Left ventricle myocardium inferior (tissue), 1 donor: ENCODE measurements around the gene NRXN2. TPM values are rescaled to one million over a fixed set of nuclear protein-coding genes. Genes with fewer than 3 reads are reported as not detected.

ENCODE experiments used
- DNase-seq: peaks from one replicate; pipeline ENCODE4 v3.0.0-alpha.2; 2020
- H3K27ac ChIP-seq: fragments of 200-600 bp; replicated peaks from 2 replicates; pipeline ENCODE4 v1.8.0; 2021
- H3K27me3 ChIP-seq: fragments of 200-600 bp; 2 replicates; pipeline ENCODE4 v1.8.0; 2021; ENCODE audit warnings: low read depth
- H3K36me3 ChIP-seq: fragments of 200-600 bp; 2 replicates; pipeline ENCODE4 v1.8.0; 2021
- H3K4me1 ChIP-seq: fragments of 200-600 bp; 2 replicates; pipeline ENCODE4 v1.8.0; 2021
- H3K4me3 ChIP-seq: fragments of 200-600 bp; 2 replicates; pipeline ENCODE4 v1.8.0; 2021; ENCODE audit warnings: mild to moderate bottlenecking, moderate library complexity
- H3K9me3 ChIP-seq: fragments of 200-600 bp; replicated peaks from 2 replicates; pipeline ENCODE4 v1.8.0; 2021
- intact Hi-C: fragments of 100-400 bp; cut with micrococcal nuclease; formaldehyde crosslinking; loops from one replicate; pipeline ENCODE4 v1.11.0; 2022
- long read RNA-seq: library from polyadenylated mRNA; unstranded; transcript quantifications from one replicate; pipeline ENCODE4 v2.0.0, GENCODE V29; 2021
- total RNA-seq: library from RNA; stranded (reverse); fragmentation: NEBNext Ultra II Directional; extraction: Animal tissue kit (Norgen Biotek cat#: 25700); gene quantifications from one replicate; pipeline ENCODE4 v1.2.1, GENCODE V29; 2021
- TF ChIP-seq, protein P1 (sequence below): fragments of 200-600 bp; IDR thresholded peaks from 2 replicates; pipeline ENCODE4 v1.8.0; 2021; ENCODE audit warnings: antibody characterized with exemption, mild to moderate bottlenecking, borderline replicate concordance
- donor health status: DM: no; HTN: yes; CAD: no; lungs with severe emphysema.

Gene NRXN2
- 0.71 TPM for total RNA-seq
- long read RNA-seq: 0 reads

DNA sequence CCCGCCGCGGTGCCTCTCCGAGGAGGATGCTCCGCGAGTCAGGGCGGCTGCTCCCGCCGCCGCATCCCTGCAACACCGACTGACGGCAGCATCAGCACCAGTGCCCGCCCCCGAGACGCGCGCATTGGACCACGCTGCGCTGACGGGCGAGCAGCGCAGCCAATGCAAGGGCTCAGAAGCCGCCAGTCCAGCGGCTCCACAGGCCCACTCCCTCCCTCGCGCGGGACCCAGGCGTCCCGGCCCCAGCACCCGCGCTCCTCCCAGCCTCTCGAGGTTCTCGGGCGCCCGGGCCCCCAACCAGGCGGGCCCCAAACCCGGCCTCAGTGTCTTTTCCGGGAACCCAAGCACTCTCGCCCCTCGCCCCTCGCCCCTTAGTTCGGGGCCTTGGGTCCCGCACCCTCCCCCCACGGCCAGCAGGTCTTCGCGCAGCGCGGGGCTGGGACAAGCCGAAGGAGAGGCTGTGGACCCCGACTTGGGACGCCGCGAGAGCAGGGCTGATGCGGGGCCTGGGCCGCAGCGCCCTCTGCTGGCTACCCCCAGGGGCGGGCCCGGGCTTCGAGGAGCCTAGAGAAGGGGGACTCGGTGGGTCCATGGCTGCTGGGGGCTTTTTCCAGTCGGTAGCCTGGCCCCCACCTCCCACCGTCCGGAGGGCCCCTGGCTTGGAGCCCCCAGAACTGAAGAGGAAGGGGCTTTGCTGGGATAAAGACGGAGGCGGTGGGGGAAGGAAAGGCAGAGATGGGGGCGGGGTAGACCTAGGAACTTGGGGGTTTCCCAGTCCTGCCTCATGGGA, at the start of gene NRXN2:
NRXN2 (minus strand) TSS at position 81 of the 790 bp plus-strand sequence. CDS start 9,498 bp downstream, outside the sequence.
- Histone ChIP-seq H3K4me3 (peak within 1 kb of the TSS; percentile 87), H3K36me3 (peaks cover 8% of the 10 kb centered on the region), H3K27me3 (peaks cover 47% of the 10 kb centered on the region), H3K27ac (peak within 1 kb of the TSS; percentile 68), H3K4me1 (peaks cover 7% of the 10 kb centered on the region), H3K9me3 (no peaks in the 10 kb centered on the region)
- intact Hi-C loops: no loop called here
- DNase-seq: peak; percentile 86
- TF ChIP-seq, protein P1, sequence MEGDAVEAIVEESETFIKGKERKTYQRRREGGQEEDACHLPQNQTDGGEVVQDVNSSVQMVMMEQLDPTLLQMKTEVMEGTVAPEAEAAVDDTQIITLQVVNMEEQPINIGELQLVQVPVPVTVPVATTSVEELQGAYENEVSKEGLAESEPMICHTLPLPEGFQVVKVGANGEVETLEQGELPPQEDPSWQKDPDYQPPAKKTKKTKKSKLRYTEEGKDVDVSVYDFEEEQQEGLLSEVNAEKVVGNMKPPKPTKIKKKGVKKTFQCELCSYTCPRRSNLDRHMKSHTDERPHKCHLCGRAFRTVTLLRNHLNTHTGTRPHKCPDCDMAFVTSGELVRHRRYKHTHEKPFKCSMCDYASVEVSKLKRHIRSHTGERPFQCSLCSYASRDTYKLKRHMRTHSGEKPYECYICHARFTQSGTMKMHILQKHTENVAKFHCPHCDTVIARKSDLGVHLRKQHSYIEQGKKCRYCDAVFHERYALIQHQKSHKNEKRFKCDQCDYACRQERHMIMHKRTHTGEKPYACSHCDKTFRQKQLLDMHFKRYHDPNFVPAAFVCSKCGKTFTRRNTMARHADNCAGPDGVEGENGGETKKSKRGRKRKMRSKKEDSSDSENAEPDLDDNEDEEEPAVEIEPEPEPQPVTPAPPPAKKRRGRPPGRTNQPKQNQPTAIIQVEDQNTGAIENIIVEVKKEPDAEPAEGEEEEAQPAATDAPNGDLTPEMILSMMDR: peak; percentile 98

DNA sequence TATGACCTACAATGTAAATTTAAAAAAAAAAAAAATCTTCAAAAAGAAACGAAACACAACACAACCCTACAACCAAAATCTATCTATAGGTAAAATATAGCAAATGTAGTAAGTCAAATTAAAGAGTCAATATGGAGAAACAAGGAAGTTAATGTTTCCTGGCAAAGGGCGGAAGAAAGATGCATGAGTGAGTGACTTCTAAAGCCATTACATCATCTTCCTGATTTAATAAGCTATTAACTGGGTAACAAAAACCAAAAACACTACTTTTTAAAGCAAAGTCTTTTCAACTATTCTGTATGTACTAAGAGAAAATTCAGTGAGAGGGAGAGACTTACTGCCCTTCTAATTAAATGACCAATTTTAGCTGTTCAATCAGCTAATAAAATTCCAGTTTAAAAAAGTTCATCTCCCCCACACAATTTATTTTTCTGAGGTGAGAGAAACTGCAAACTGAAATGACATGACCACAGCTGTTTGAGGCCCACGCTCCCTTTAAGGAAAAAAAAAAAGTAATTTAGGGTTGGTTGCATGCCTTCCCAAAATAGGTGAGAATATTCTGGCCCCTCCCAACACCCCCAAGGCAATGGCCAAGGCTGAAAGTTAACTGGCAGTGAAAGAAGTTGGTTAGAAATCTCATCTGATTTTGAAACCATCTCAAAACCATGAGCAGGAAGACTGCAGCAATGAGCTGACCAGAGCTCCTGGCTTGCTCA, 49.5 kb upstream of the NRXN2 start:
- no peak for DNase-seq
- TF ChIP-seq, protein P1: no peak
- H3K4me1 ChIP-seq: peaks cover 83% of the 10 kb centered on the region
- H3K27ac ChIP-seq: peak overlapping the region; percentile 20
- intact Hi-C loops: no loop called here
- peaks cover 96% of the 10 kb centered on the region for H3K36me3 ChIP-seq
- no peak overlapping the region for H3K4me3 ChIP-seq
- no peaks in the 10 kb centered on the region for H3K27me3 ChIP-seq
- H3K9me3 ChIP-seq: no peaks in the 10 kb centered on the region

DNA sequence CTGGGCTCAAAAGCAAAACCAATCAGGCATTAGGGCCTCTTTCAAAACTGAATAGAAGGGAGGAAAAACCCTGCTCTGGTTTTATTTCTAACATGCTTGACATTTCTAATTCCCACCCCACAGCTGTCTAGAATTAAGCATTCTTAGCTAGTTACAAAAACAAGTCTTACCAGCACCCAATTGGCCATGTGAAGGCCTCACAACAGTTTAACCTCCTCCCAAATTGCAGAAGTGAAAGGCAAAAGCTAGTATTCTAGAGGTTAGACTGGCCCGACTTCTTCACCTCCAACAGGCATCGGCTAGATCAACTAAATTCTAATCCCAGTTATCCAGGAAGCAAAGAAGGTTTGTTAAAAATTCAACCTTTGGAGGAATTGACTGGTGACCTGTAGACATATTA, 48.9 kb upstream of the NRXN2 start:
- DNase-seq: no peak
- H3K9me3 ChIP-seq: no peaks in the 10 kb centered on the region
- H3K4me1 ChIP-seq: peaks cover 83% of the 10 kb centered on the region
- H3K27ac ChIP-seq: peak overlapping the region; percentile 20
- H3K27me3 ChIP-seq: no peaks in the 10 kb centered on the region
- TF ChIP-seq, protein P1: no peak
- intact Hi-C loops: no loop called here
- H3K4me3 ChIP-seq: no peak overlapping the region
- peaks cover 100% of the 10 kb centered on the region for H3K36me3 ChIP-seq

DNA sequence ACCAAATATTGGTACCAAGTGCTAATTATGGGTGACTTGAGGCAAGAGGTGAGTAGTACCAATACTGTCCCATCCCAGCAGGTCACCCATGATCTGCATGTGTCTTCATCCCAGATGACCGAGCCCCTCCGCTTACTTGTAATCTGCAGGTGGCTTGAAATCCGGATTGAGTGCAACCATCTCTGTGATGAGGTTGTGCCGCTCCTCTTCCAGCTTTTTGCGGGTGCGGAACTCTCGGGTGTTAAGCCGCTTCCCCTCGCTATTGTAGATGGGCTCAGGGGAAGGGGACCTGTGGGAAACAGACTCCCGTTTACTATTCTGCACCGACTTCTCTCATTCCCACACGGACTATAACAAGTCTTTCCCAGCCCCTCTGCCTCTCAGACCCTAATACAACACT, 47.1 kb upstream of the NRXN2 start:
- intact Hi-C loops: no loop called here
- Histone ChIP-seq H3K9me3 (no peaks in the 10 kb centered on the region), H3K4me3 (no peak overlapping the region), H3K27me3 (no peaks in the 10 kb centered on the region), H3K4me1 (peaks cover 75% of the 10 kb centered on the region), H3K36me3 (peaks cover 100% of the 10 kb centered on the region), H3K27ac (no peak overlapping the region)
- DNase-seq: no peak
- TF ChIP-seq, protein P1: no peak

DNA sequence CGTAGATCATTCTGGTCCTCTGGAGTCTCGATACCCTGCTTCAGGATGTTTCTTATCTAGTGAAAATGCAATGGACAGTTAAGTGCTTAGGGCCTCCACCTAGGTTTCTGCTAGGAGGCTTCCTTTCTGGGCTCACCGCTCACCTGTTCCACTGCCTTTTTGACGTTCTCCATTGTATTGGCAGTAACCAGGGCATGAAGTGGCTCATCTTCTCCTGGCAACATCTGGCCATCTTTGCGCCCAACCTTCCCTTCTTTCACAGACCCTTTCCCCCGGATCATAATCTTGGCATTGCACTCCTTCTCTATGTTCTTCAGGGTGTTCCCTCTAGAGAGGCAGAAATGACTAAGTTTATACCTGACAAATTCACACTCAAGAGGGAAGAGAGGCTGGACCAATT, 46.3 kb upstream of the NRXN2 start:
- peaks cover 75% of the 10 kb centered on the region for H3K4me1 ChIP-seq
- TF ChIP-seq, protein P1: no peak
- H3K27ac ChIP-seq: no peak overlapping the region
- no peaks in the 10 kb centered on the region for H3K27me3 ChIP-seq
- H3K4me3 ChIP-seq: no peak overlapping the region
- H3K9me3 ChIP-seq: no peaks in the 10 kb centered on the region
- intact Hi-C loops: no loop called here
- DNase-seq: no peak
- H3K36me3 ChIP-seq: peaks cover 100% of the 10 kb centered on the region
